ENCODE data around the gene PARD3.

Gene PARD3

DNA sequence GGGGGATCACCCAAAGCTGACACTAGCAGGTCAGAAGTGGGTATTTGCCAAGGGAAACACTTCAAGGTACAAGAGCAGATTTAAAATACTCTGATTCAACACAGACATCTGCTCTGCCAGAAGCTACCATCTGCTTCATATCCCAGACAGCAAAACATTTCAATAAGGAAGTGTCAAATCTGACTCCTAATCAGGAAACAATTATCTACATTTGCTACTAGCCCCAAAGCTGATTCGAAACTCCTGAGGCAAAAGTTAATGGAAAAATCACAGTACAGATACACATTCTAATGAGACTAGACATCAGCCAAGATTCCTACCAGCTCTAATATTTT is 48.9 kb downstream of the PARD3 start:
- TF ChIP-seq, protein P1, sequence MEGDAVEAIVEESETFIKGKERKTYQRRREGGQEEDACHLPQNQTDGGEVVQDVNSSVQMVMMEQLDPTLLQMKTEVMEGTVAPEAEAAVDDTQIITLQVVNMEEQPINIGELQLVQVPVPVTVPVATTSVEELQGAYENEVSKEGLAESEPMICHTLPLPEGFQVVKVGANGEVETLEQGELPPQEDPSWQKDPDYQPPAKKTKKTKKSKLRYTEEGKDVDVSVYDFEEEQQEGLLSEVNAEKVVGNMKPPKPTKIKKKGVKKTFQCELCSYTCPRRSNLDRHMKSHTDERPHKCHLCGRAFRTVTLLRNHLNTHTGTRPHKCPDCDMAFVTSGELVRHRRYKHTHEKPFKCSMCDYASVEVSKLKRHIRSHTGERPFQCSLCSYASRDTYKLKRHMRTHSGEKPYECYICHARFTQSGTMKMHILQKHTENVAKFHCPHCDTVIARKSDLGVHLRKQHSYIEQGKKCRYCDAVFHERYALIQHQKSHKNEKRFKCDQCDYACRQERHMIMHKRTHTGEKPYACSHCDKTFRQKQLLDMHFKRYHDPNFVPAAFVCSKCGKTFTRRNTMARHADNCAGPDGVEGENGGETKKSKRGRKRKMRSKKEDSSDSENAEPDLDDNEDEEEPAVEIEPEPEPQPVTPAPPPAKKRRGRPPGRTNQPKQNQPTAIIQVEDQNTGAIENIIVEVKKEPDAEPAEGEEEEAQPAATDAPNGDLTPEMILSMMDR (IDR thresholded peaks at IDR 0.05; ENCODE audit: low read depth, low read length), result no peak
- in situ Hi-C loops (cut with HindIII; ENCODE audit: low sequenced_read_pairs), result no loop called here
- no peak overlapping the region for H3K4me3 ChIP-seq (ENCODE audit: low read depth, low read length)
- DNase-seq (ENCODE audit: low read depth, low spot score), result no peak

DNA sequence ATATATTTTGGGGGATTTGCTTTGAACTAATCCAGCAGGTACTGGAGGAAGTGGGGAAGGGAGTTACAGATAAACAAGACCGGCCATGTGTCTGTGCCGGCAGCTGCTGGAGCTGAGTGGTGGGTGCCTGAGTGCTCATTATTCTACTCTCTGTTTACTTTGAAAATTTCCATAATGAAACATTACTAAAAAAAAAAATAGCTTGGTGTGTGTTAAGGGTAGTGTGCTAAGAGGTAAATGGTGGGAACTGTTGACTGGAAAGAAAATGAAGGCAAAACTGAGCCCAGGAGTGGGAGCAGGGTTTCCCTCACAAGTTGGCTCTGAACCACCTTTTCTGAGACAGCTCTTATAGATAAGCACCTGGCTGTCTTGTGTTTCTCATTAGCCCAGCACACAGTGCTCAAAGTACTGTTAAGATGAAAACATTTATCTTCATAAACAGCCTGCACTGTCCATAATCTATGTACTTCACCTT is 50.6 kb downstream of the PARD3 start:
- TF ChIP-seq, protein P1 (IDR thresholded peaks at IDR 0.05; ENCODE audit: low read depth, low read length), result no peak
- DNase-seq (ENCODE audit: low read depth, low spot score), result no peak
- in situ Hi-C loops (cut with HindIII; ENCODE audit: low sequenced_read_pairs), result no loop called here
- H3K4me3 ChIP-seq (ENCODE audit: low read depth, low read length), result no peak overlapping the region

DNA sequence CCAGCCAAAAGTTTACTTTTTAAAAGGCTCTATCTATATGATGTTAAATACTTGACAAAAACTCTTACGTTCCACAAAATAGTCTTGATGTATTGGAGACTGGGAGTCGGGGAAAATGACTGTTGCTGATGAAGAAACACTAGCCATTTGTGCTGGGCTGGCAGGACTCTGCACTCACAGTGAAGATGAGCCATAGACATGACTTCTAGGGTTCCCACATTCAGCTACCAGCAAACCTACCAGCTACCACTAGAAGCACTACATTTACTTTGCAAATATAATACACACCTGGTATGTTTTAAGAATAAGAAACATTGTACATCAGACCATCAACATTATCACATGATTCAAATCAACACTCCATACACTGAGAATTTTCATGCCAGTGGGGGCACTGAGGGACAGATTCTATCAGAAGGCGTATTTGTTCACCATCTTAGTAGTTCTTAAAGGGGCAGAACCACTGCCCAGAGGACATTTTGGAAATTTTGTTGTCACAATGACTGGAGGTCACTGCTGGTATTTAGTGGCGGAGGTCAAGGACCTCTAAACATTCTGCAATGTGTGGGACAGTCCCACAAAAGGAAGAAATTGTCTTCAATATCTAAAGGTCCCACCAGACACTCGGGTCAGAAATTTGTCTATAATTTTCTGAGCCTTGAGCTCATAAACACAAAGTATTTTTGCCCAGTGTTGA is 52.3 kb downstream of the PARD3 start:
- in situ Hi-C loops (cut with HindIII; ENCODE audit: low sequenced_read_pairs), result no loop called here

DNA sequence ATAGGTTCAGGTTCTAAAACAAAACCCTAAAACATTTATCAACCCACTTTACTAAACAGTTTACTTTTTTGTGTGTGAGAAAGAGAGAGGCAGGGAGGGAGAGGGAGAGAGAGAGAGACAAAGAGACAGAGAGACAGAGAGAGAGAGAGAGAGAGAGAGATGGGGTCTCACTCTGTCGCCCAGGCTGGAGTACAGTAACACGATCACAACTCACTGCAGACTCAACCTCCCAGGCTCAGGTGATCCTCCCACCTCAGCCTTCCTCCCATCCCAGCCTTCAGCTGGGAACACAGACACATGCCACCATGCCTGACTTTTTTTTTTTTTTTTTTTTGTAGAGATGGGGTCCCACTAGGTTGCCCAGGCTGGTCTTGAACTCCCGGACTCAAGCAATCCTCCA is 52.9 kb downstream of the PARD3 start:
- no peak overlapping the region for H3K4me3 ChIP-seq (ENCODE audit: low read depth, low read length)
- in situ Hi-C loops (cut with HindIII; ENCODE audit: low sequenced_read_pairs), result no loop called here
- DNase-seq (ENCODE audit: low read depth, low spot score), result no peak
- TF ChIP-seq, protein P1 (IDR thresholded peaks at IDR 0.05; ENCODE audit: low read depth, low read length), result no peak

More for the DNA sequence above, 52.3 kb downstream of the PARD3 start:
- DNase-seq (ENCODE audit: low read depth, low spot score), result no peak
- H3K4me3 ChIP-seq (ENCODE audit: low read depth, low read length), result no peak overlapping the region
- TF ChIP-seq, protein P1 (IDR thresholded peaks at IDR 0.05; ENCODE audit: low read depth, low read length), result no peak

DNA sequence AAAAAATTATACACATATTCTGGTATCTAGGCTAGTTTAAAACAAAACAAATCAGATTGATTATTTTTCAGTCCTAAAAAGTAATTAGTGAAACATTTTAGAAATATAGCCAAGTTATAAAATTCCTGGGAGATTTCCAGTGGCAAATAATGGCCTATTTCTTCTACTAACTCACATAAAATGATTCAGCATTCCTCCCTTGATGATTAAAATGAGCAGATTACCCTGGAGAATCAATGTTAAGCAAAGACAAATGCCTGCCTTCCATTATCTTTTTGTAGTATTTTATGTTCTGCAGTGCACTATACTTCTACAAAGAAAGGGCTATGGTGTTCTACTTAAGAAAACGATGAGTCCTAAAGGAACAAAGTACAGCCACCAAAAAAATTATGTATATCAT is 53.6 kb downstream of the PARD3 start:
- no peak overlapping the region for H3K4me3 ChIP-seq (ENCODE audit: low read depth, low read length)
- in situ Hi-C loops (cut with HindIII; ENCODE audit: low sequenced_read_pairs), result no loop called here
- TF ChIP-seq, protein P1 (IDR thresholded peaks at IDR 0.05; ENCODE audit: low read depth, low read length), result no peak
- DNase-seq (ENCODE audit: low read depth, low spot score), result no peak

DNA sequence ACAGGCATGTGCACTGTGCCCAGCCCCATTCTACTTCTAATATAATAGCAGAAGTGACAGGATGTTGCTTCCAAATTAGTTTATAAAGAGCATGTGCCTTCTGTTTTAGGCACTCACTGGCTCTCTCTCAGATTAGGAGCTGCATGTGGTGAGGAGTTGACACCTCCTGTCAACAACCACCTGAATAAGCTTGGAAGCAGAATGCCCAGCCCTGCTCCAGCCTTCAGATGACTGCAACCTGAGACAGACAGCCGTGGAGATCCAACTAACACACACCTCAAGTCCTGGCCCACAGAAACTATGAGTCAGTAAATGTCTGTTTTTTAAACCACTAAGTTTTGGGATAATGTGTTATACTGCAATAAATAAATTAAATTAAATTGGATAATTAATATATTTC is 54.5 kb downstream of the PARD3 start:
- H3K4me3 ChIP-seq (ENCODE audit: low read depth, low read length), result no peak overlapping the region
- TF ChIP-seq, protein P1 (IDR thresholded peaks at IDR 0.05; ENCODE audit: low read depth, low read length), result no peak
- DNase-seq (ENCODE audit: low read depth, low spot score), result no peak
- in situ Hi-C loops (cut with HindIII; ENCODE audit: low sequenced_read_pairs), result no loop called here
